GM12864 (cell line): ENCODE data around the gene GNA14.

ENCODE experiments used
- DNase-seq: peaks from one replicate; pipeline ENCODE4 v3.0.0-alpha.2; 2011; ENCODE audit warnings: low read depth
- H3K4me3 ChIP-seq: 2 replicates; pipeline ENCODE4 v1.5.1; 2011; ENCODE audit warnings: mild to moderate bottlenecking, low read depth, low read length, control low read depth
- TF ChIP-seq, protein P1 (sequence below): IDR thresholded peaks from 2 replicates; pipeline ENCODE4 v1.5.1; 2011; ENCODE audit warnings: low read depth, mild to moderate bottlenecking, moderate library complexity, low read length, control low read depth, inconsistent platforms; ENCODE audit errors: missing control alignments

Gene GNA14

DNA sequence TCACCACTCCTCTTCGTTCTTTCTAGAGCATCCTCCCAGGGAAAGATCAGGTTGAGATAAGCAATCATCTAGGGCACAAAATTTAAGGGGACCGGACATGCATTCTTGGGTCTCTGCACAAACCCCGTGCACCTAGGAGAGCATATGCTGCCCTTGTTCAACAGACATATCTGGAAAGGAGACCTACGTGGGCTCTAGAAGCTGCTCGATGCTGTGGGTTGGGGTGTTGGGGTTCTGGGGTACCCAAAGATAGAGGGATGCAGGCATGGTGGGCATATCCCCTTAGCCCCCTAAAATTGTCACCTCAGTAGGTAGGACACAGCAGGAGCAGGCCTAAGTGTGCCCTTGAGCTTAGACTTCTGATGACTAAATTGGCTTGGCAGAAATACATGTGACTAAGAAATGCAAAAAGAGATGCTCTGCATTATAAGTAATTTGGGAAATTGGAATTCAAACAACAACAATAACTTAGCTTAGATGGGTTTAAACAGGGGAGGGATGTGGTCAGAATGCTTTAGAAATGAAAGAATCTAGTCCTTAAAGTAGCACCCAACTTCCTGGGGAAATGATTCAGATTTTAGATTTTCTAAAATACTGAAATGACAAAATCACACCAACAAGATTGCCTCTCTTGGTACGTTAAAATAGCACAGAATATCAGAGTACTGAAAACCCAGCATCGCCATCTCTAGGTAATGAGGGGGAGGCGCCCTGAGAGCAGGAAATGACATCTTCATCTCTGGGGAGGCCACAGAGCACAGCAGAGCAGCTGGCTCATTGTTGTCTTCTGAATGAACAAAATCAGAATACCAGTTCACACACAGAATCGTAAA, 172.3 kb downstream of the GNA14 start:
- H3K4me3 ChIP-seq: no peak overlapping the region
- TF ChIP-seq, protein P1, sequence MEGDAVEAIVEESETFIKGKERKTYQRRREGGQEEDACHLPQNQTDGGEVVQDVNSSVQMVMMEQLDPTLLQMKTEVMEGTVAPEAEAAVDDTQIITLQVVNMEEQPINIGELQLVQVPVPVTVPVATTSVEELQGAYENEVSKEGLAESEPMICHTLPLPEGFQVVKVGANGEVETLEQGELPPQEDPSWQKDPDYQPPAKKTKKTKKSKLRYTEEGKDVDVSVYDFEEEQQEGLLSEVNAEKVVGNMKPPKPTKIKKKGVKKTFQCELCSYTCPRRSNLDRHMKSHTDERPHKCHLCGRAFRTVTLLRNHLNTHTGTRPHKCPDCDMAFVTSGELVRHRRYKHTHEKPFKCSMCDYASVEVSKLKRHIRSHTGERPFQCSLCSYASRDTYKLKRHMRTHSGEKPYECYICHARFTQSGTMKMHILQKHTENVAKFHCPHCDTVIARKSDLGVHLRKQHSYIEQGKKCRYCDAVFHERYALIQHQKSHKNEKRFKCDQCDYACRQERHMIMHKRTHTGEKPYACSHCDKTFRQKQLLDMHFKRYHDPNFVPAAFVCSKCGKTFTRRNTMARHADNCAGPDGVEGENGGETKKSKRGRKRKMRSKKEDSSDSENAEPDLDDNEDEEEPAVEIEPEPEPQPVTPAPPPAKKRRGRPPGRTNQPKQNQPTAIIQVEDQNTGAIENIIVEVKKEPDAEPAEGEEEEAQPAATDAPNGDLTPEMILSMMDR: no peak
- DNase-seq: no peak

DNA sequence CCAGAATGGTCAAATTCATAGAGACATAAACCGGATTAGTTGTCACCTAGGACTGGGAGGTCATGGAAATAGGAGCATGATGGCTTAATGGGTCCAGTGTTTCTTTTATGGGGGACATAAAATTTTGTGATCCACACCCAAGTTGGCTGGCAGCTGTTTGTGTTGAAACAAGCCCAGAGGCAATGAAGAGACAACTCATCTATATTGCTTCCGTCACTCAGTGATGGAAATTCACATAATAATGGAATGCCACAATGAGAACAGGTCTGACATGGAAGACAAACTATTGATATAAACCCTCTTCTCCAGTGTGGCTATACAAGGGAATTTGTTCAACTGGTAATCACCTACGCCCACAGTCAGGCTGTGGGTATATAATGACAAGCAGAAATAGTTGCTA, 173.2 kb downstream of the GNA14 start:
- no peak overlapping the region for H3K4me3 ChIP-seq
- TF ChIP-seq, protein P1: no peak
- no peak for DNase-seq

DNA sequence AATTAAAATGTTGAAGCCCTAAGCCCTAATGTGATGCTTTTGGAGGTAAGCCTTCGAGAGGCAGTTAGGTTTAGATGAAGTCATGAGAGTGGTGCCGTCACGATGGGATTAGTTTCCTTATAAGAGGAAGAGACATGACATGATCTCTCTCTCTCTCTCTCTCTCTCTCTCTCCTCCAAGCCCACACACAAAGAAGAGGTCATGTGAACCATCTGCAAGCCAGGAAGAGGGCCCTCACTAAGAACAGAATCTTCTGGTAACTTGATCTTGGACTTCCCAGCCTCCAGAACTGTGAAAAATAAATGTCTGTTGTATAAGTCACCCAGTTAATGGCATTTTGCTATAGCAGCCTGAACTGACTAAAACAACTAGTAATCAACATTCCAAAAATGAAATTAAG, 175.5 kb downstream of the GNA14 start:
- H3K4me3 ChIP-seq: no peak overlapping the region
- TF ChIP-seq, protein P1: no peak
- DNase-seq: no peak

DNA sequence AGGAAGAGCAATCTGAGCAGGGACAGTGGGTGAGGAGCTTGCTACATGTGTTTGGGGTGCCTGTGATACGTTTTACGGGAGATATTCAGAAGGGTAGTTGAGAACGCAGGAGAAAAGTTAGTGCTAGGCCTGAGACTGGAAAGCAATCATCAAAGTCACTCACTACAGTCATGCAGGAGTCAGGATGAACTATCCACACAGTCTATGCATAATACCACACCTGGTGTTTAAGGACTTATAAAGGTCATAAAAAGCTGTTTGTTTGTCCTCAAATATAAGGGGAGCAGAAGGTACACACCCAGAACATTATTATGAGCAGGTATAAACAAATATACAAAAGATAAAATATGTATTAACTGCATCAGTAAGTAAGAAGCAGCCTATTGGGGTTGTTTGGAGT, 176.6 kb downstream of the GNA14 start:
- TF ChIP-seq, protein P1: no peak
- H3K4me3 ChIP-seq: no peak overlapping the region
- DNase-seq: no peak

DNA sequence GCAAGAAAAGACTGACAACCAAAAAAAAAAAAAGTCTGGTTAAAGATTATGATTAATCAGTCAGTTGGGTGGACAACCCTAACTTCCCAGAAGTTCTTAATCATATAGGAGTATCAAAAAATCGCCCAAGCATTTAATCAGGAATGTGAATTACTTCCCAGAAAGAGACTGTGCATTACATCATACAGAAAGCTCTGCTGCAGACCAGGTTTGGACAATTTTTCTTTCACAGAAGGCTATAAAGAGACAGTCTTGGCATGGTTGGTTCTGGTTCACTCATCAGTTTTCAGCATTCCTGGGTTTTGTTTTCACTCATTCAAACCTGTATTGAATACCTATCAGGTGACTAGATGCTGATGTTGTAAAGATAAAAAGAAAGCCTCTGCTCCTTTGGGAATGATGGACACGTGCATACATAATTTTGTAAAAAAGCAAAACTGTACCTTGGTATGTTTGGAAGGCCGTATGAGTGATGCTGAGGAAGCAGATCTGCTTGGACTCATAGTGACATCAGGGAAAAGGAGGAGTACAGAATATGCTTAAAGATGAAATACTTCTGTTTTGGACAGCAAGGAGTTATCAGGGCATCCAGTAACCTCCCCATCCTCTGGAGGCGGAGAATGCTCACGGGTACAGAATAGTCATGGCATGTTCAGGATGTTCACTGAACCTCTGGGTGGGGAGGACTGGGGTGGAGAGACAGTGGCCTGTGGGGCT, 178.4 kb downstream of the GNA14 start:
- TF ChIP-seq, protein P1: no peak
- no peak overlapping the region for H3K4me3 ChIP-seq
- DNase-seq: no peak

DNA sequence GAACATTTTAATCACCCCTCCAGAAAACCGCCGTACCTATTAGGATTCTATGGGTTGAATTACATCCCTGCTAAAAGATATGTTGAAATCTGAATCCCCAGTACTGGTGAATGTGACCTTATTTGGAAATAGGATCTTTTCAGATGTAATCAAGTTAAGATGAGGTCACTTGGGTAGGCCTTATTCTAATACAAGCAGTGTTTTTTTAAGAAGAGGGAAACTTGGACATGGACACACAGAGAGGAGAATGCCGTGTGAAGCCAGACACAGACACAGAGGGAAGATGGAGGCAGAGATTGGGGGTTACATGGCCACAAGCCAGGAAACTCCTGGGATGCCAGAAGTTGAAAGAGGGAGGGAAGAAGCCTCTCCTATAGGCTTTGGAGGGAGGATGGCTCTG, 183.5 kb downstream of the GNA14 start:
- TF ChIP-seq, protein P1: no peak
- DNase-seq: no peak
- no peak overlapping the region for H3K4me3 ChIP-seq
